Uterus (tissue), 4 donors: ENCODE data around the gene MIGA2. TPM values are rescaled to one million over a fixed set of nuclear protein-coding genes. Genes with fewer than 3 reads are reported as not detected.
A peak's percentile ranks its signal among the peaks of the same experiment; 100 is the strongest.

ENCODE experiments used
- DNase-seq, 2 donors: peaks; one replicate each; pipeline ENCODE4 v3.0.0-alpha.2; 2019 to 2020
- H3K27ac ChIP-seq, 2 donors: fragments of 200-600 bp; sonication (generic); 1 replicate in 1 of 2; 2 replicates in 1 of 2; pipeline ENCODE4 v1.5.1; 2016 to 2018
- H3K27me3 ChIP-seq, 2 donors: fragments of 200-600 bp; sonication (generic); one replicate each; pipeline ENCODE4 v1.5.1; 2018 to 2019; ENCODE audit warnings: control low read depth in 1 of 2
- H3K36me3 ChIP-seq, 2 donors: fragments of 200-600 bp; sonication (generic); one replicate each; pipeline ENCODE4 v1.5.1; 2019; ENCODE audit warnings: control low read depth in 1 of 2
- H3K4me1 ChIP-seq, 2 donors: fragments of 200-600 bp; sonication (generic); one replicate each; pipeline ENCODE4 v1.5.1; 2018 to 2019; ENCODE audit warnings: control low read depth in 1 of 2
- H3K4me3 ChIP-seq, 2 donors: fragments of 200-600 bp; sonication (generic); 1 replicate in 1 of 2; 2 replicates in 1 of 2; pipeline ENCODE4 v1.5.1; 2018 to 2019; ENCODE audit warnings: mild to moderate bottlenecking in 1 of 2
- H3K9me3 ChIP-seq, 2 donors: fragments of 200-600 bp; sonication (generic); one replicate each; pipeline ENCODE4 v1.5.1; 2019; ENCODE audit warnings: control low read depth in 1 of 2
- POLR2A ChIP-seq, 2 donors: fragments of 450-650 bp; IDR thresholded peaks; one replicate each; pipeline ENCODE4 v1.6.1; 2016; ENCODE audit warnings: antibody characterized with exemption in 2 of 2, mild to moderate bottlenecking in 1 of 2, moderate library complexity in 1 of 2
- intact Hi-C: fragments of 100-400 bp; cut with DNase I; formaldehyde crosslinking; loops from one replicate; pipeline ENCODE4 v1.15.1; 2023; ENCODE audit warnings: low total_unique reads
- total RNA-seq, 4 donors: library from RNA; depleted of rRNA in 3 of 4; stranded (reverse); fragments of >200 nt in 3 of 4; gene quantifications; one replicate each; pipeline versions ENCODE4 v1.1.0 to v1.2.4, GENCODE V29; 2014 to 2023
- TF ChIP-seq, protein P1 (sequence below), 4 experiments: fragments of 200-600 bp in 2 of 4; fragments of 450-650 bp in 2 of 4; sonication (generic) in 2 of 4; IDR thresholded peaks; one replicate each; pipeline ENCODE4 v1.5.1; 2016 to 2019; ENCODE audit warnings: antibody characterized with exemption in 4 of 4, mild to moderate bottlenecking in 2 of 4, moderate library complexity in 1 of 4
- donor health status: DM: yes; HTN: yes; CAD: no.

MIGA2 gene
- total RNA-seq, 4 donors from 2014 or later, result 13.2 to 36.5 (median 34.0) TPM

GRCh38 chr9:129078691-129079503 is 42.5 kb downstream of the MIGA2 start:
- H3K36me3 ChIP-seq, result no peaks in the 10 kb centered on the region
- H3K9me3 ChIP-seq, result no peaks in the 10 kb centered on the region
- no peak for TF ChIP-seq POLR2A (IDR thresholded peaks at IDR 0.05)
- TF ChIP-seq, protein P1, sequence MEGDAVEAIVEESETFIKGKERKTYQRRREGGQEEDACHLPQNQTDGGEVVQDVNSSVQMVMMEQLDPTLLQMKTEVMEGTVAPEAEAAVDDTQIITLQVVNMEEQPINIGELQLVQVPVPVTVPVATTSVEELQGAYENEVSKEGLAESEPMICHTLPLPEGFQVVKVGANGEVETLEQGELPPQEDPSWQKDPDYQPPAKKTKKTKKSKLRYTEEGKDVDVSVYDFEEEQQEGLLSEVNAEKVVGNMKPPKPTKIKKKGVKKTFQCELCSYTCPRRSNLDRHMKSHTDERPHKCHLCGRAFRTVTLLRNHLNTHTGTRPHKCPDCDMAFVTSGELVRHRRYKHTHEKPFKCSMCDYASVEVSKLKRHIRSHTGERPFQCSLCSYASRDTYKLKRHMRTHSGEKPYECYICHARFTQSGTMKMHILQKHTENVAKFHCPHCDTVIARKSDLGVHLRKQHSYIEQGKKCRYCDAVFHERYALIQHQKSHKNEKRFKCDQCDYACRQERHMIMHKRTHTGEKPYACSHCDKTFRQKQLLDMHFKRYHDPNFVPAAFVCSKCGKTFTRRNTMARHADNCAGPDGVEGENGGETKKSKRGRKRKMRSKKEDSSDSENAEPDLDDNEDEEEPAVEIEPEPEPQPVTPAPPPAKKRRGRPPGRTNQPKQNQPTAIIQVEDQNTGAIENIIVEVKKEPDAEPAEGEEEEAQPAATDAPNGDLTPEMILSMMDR (IDR thresholded peaks at IDR 0.05), result no peak
- no peak for DNase-seq
- H3K27me3 ChIP-seq, result no peaks in the 10 kb centered on the region
- intact Hi-C loops, result no loop called here
- peaks cover 0 to 7% of the 10 kb centered on the region in 2 donors for H3K4me1 ChIP-seq
- H3K27ac ChIP-seq, result no peak overlapping the region
- H3K4me3 ChIP-seq, result no peak overlapping the region

- Histone ChIP-seq H3K9me3 (no peaks in the 10 kb centered on the region), H3K36me3 (no peaks in the 10 kb centered on the region), H3K4me1 (peaks cover 0 to 7% of the 10 kb centered on the region in 2 donors), H3K27me3 (no peaks in the 10 kb centered on the region), H3K27ac (no peak overlapping the region), H3K4me3 (peak overlapping the region in 1 of 2 donors; percentile 66)
- no peak for DNase-seq
- TF ChIP-seq, protein P1 (IDR thresholded peaks at IDR 0.05), result no peak
- TF ChIP-seq POLR2A (IDR thresholded peaks at IDR 0.05), result no peak
- intact Hi-C loops, result no loop called here
Observed at GRCh38 chr9:129079829-129080228, 43.4 kb downstream of the MIGA2 start.

GRCh38 chr9:129080298-129080600 is 43.8 kb downstream of the MIGA2 start:
- TF ChIP-seq, protein P1 (IDR thresholded peaks at IDR 0.05), result no peak
- TF ChIP-seq POLR2A (IDR thresholded peaks at IDR 0.05), result no peak
- Histone ChIP-seq H3K9me3 (no peaks in the 10 kb centered on the region), H3K4me3 (peak overlapping the region; percentile 66 to 71), H3K27me3 (no peaks in the 10 kb centered on the region), H3K36me3 (no peaks in the 10 kb centered on the region), H3K27ac (peak overlapping the region; percentile 11 to 89), H3K4me1 (peaks cover 0 to 7% of the 10 kb centered on the region in 2 donors)
- no peak for DNase-seq
- intact Hi-C loops, result no loop called here

DNA sequence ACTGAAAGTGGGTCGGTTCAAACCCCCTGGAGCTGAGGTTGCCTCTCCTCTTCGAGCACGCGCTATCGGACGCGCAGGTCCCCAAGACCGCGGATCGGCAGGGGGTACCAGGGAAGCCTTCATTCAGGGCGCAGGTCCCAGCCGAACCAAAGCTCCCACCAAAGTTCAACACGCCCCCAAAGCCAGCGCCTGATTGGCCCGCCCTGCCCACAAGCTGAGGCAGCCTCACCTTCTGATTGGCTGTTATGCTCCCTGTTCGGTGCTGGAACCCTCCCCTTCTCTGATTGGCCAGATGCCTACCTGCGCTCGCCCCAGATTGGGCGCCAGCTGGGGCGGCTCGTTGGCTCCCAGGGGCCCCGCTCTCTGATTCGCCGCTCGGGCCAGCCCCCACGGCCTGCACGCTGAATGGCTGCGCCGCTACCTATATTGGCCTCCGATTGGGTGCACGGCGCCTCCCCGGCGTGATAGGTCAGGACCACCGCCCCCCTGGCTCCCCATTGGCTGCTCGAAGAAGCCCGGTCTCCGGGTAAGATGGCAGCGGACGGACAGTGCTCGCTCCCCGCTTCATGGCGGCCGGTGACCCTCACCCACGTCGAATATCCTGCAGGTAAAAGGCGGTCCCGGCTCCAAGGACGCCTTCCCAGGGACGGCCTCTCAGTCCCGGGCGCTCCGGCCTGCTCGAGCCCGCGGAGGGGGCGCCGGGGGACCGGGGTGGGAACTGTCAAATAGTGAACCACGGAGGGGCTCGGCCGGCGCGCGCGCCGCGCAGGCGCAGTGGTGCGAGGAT is 44.4 kb downstream of the MIGA2 start, which contains the start of gene DOLPP1:
TSS of gene DOLPP1 (plus strand) at position 511 of the 787 bp plus-strand sequence. CDS start at position 532, 21 bp downstream.
- intact Hi-C loops, result no loop called here
- peak; percentile 98 for DNase-seq
- Histone ChIP-seq H3K9me3 (no peaks in the 10 kb centered on the region), H3K4me3 (peak within 1 kb of the TSS; percentile 66 to 71), H3K27ac (peak within 1 kb of the TSS; percentile 63 to 89), H3K4me1 (peaks cover 0 to 7% of the 10 kb centered on the region in 2 donors), H3K36me3 (no peaks in the 10 kb centered on the region), H3K27me3 (no peaks in the 10 kb centered on the region)
- TF ChIP-seq POLR2A (IDR thresholded peaks at IDR 0.05), result peak; percentile 46 to 70
- TF ChIP-seq, protein P1 (IDR thresholded peaks at IDR 0.05), result peak in 2 of 4 experiments; percentile 3 to 10
